GM21825 (cell line): ENCODE data around the gene MATN3.
A peak's percentile ranks its signal among the peaks of the same experiment; 100 is the strongest.

Experiments
- ATAC-seq: cut with Tn5 transposase; IDR thresholded peaks from one replicate; pipeline ENCODE4 v1.9.1; 2021; ENCODE audit warnings: mild to moderate bottlenecking, moderate library complexity; ENCODE audit not compliant: unreplicated experiment

Gene MATN3

GRCh38 chr2:20005891-20006470 lies 6.5 kb downstream of the MATN3 start:
- no peak for ATAC-seq

GRCh38 chr2:20005067-20005627 lies 7.3 kb downstream of the MATN3 start:
- no peak for ATAC-seq

- ATAC-seq: no peak
Measured at GRCh38 chr2:20001361-20001863, 11.1 kb downstream of the MATN3 start.

- ATAC-seq: no peak
Measured at GRCh38 chr2:19993731-19994130, 18.7 kb downstream of the MATN3 start.

GRCh38 chr2:19991895-19992294 lies 20.6 kb downstream of the MATN3 start:
- ATAC-seq: no peak

GRCh38 chr2:19990416-19990728 lies 22.1 kb downstream of the MATN3 start:
- no peak for ATAC-seq

- peak; percentile 96 for ATAC-seq
Measured at GRCh38 chr2:19989667-19990415, 22.6 kb downstream of the MATN3 start, which contains the start of gene WDR35. Gene WDR35, minus strand, starts transcription at chr2:19990105. Its CDS starts 90 bp downstream, at chr2:19990015.

- ATAC-seq: no peak
Measured at GRCh38 chr2:19989342-19989666, 23.2 kb downstream of the MATN3 start.

GRCh38 chr2:19988600-19988999 lies 23.9 kb downstream of the MATN3 start:
- ATAC-seq: no peak

- peak; percentile 56 for ATAC-seq
Measured at GRCh38 chr2:19987936-19988335, 24.5 kb downstream of the MATN3 start.

GRCh38 chr2:19982268-19982667 lies 30.2 kb downstream of the MATN3 start:
- ATAC-seq: no peak

- ATAC-seq: no peak
Measured at GRCh38 chr2:19979932-19980331, 32.5 kb downstream of the MATN3 start.

GRCh38 chr2:19973466-19973865 lies 39.0 kb downstream of the MATN3 start:
- ATAC-seq: no peak

GRCh38 chr2:19971691-19972090 lies 40.8 kb downstream of the MATN3 start:
- no peak for ATAC-seq

GRCh38 chr2:19963386-19963785 lies 49.1 kb downstream of the MATN3 start:
- ATAC-seq: no peak

- peak; percentile 88 for ATAC-seq
Measured at GRCh38 chr2:19955544-19956422, 56.7 kb downstream of the MATN3 start.

- no peak for ATAC-seq
Measured at GRCh38 chr2:19949071-19949470, 63.4 kb downstream of the MATN3 start.

- ATAC-seq: no peak
Measured at GRCh38 chr2:19947184-19947940, 65.1 kb downstream of the MATN3 start.

- ATAC-seq: no peak
Measured at GRCh38 chr2:19944205-19944845, 68.1 kb downstream of the MATN3 start.

GRCh38 chr2:19943189-19943588 lies 69.3 kb downstream of the MATN3 start:
- no peak for ATAC-seq
